Measurements from ENCODE around the gene HIVEP1.

Gene HIVEP1

GRCh38 chr6:11994875-11995461 lies 17.1 kb upstream of the HIVEP1 start:
- DNase-seq (ENCODE audit: low spot score) = no peak

- no peak for DNase-seq (ENCODE audit: low spot score)
These were observed 15.4 kb upstream of the HIVEP1 start for GRCh38 chr6:11996751-11997150.

- DNase-seq (ENCODE audit: low spot score) = no peak
These were observed 12.9 kb upstream of the HIVEP1 start for GRCh38 chr6:11999246-11999645.

GRCh38 chr6:12000174-12000573 lies 11.9 kb upstream of the HIVEP1 start:
- DNase-seq (ENCODE audit: low spot score) = no peak

GRCh38 chr6:12001004-12001705 lies 11.0 kb upstream of the HIVEP1 start:
- no peak for DNase-seq (ENCODE audit: low spot score)

- no peak for DNase-seq (ENCODE audit: low spot score)
These were observed 10.2 kb upstream of the HIVEP1 start for GRCh38 chr6:12001706-12002435.

GRCh38 chr6:12007473-12007872 lies 4.6 kb upstream of the HIVEP1 start:
- DNase-seq (ENCODE audit: low spot score) = no peak

GRCh38 chr6:12007887-12008286 lies 4.2 kb upstream of the HIVEP1 start:
- DNase-seq (ENCODE audit: low spot score) = no peak

GRCh38 chr6:12008366-12009179 lies 3.5 kb upstream of the HIVEP1 start:
- peak; percentile 79 for DNase-seq (ENCODE audit: low spot score)

GRCh38 chr6:12009180-12009685 lies 2.9 kb upstream of the HIVEP1 start:
- no peak for DNase-seq (ENCODE audit: low spot score)

- DNase-seq (ENCODE audit: low spot score) = peak; percentile 69
These were observed 2.1 kb upstream of the HIVEP1 start for GRCh38 chr6:12009876-12010634.

- DNase-seq (ENCODE audit: low spot score) = no peak
These were observed 1.4 kb upstream of the HIVEP1 start for GRCh38 chr6:12010635-12011275.

- DNase-seq (ENCODE audit: low spot score) = peak; percentile 93
These were observed 655 bp upstream of the HIVEP1 start for GRCh38 chr6:12011276-12012037.

GRCh38 chr6:12012558-12013306 lies 620 bp downstream of the HIVEP1 start:
- DNase-seq (ENCODE audit: low spot score) = peak; percentile 78

- DNase-seq (ENCODE audit: low spot score) = peak; percentile 23
These were observed 1.2 kb downstream of the HIVEP1 start for GRCh38 chr6:12013307-12013719.

- DNase-seq (ENCODE audit: low spot score) = peak; percentile 60
These were observed 2.1 kb downstream of the HIVEP1 start for GRCh38 chr6:12014027-12014872.

GRCh38 chr6:12014873-12015149 lies 2.7 kb downstream of the HIVEP1 start:
- no peak for DNase-seq (ENCODE audit: low spot score)

- no peak for DNase-seq (ENCODE audit: low spot score)
These were observed 5.2 kb downstream of the HIVEP1 start for GRCh38 chr6:12017263-12017662.

Measured in hepatic stellate cell (primary cell).